Kidney epithelial cell (primary cell): ENCODE measurements around the gene SMCHD1. TPM values are rescaled to one million over a fixed set of nuclear protein-coding genes. Genes with fewer than 3 reads are reported as not detected.

Experiments
- DNase-seq: peaks from one replicate; pipeline ENCODE4 v3.0.0-alpha.2; 2010; ENCODE audit warnings: low read depth
- H3K27me3 ChIP-seq: 2 replicates; pipeline ENCODE4 v1.6.0; 2011; ENCODE audit warnings: low read length; ENCODE audit not compliant: control insufficient read depth, insufficient read depth
- H3K36me3 ChIP-seq: 2 replicates; pipeline ENCODE4 v1.5.1; 2011; ENCODE audit warnings: low read length; ENCODE audit not compliant: control insufficient read depth, insufficient read depth
- H3K4me3 ChIP-seq: 2 replicates; pipeline ENCODE4 v1.5.1; 2011; ENCODE audit warnings: low read depth, mild to moderate bottlenecking, control low read depth, low read length
- total RNA-seq: library from RNA; depleted of rRNA; stranded (reverse); fragments of >200 nt; gene quantifications from 2 replicates; pipeline ENCODE4 v1.2.3, GENCODE V29; 2015
- TF ChIP-seq, protein P1 (sequence below): IDR thresholded peaks from 2 replicates; pipeline ENCODE4 v1.5.1; 2011; ENCODE audit warnings: mild to moderate bottlenecking, moderate library complexity, low read length, control low read depth, inconsistent platforms; ENCODE audit not compliant: insufficient read depth, poor library complexity, severe bottlenecking

Gene SMCHD1
- total RNA-seq, 1 donor from 2014 or later, result 28.0 TPM

DNA sequence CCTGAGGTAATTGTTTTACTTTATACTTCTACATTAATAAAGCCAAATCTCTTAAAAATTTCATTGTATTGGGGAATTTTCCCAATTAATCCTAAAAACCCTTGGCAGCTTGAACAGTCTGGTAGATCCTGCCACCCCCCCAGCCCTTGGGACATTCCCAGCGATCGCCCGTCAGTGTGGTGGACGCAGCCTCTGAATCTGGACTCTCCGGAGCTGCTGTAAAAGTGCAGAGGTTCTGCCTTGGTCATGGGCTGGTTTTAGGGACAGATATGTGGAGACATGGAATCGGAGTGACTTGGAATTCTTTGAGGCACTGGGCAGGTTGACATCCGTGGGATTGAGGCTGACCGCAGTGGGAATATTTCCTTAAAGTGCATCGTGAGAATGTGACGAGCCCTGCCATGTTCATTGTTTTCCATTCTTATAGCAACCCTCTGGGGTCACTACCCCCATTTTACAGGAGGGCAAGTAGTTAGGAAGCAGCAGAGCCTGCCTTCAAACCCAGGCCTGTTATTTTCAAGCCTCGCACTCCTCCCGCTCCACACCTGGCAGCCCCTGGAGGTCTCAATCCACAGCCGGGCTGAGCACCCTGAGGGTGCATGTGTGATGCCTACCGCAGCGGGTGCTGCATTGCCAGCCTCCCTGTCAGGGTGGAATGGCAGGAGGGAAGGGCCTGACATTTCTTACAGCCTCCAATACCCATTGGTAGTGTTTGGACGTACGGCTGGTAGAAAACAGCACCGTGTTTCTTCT is 197.8 kb downstream of the SMCHD1 start:
- H3K36me3 ChIP-seq, result no peaks in the 10 kb centered on the region
- no peak for DNase-seq
- TF ChIP-seq, protein P1, sequence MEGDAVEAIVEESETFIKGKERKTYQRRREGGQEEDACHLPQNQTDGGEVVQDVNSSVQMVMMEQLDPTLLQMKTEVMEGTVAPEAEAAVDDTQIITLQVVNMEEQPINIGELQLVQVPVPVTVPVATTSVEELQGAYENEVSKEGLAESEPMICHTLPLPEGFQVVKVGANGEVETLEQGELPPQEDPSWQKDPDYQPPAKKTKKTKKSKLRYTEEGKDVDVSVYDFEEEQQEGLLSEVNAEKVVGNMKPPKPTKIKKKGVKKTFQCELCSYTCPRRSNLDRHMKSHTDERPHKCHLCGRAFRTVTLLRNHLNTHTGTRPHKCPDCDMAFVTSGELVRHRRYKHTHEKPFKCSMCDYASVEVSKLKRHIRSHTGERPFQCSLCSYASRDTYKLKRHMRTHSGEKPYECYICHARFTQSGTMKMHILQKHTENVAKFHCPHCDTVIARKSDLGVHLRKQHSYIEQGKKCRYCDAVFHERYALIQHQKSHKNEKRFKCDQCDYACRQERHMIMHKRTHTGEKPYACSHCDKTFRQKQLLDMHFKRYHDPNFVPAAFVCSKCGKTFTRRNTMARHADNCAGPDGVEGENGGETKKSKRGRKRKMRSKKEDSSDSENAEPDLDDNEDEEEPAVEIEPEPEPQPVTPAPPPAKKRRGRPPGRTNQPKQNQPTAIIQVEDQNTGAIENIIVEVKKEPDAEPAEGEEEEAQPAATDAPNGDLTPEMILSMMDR, result no peak
- peaks cover 9% of the 10 kb centered on the region for H3K27me3 ChIP-seq
- H3K4me3 ChIP-seq, result no peak overlapping the region

DNA sequence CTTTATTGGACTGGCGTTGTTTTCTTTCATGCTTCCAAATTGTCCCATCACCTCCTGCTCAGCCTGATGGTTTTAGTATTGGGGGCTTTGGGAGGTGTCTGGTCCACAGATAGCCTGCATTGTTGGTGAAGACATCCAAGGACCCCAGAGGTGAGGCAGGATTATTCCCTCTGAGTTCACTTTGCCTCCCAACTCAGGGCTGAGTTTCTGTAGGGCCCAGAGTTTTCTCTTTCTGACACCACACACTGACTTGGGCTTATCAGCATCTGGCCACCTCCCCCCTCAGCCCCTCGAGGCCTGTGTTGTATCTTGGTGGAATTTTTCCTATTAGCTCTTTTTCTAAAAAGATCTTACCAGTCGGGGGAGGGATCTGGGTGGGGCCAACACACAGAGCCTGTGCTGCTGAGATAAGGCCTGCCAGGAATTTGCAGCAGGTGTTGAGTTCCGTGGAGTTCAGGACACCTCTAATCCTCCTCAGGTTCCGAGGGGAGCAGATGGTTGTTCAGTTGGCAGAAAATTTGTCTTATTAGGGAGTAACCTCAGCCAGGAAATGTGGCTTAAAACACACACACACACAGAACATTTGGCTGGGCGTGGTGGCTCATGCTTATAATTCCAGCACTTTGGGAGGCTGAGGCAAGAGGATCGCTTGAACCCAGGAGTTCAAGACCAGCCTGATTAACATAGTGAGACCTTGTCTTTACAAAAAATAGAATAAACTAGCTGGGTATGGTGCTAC is 198.6 kb downstream of the SMCHD1 start:
- H3K27me3 ChIP-seq, result peaks cover 3% of the 10 kb centered on the region
- H3K4me3 ChIP-seq, result no peak overlapping the region
- DNase-seq, result no peak
- H3K36me3 ChIP-seq, result no peaks in the 10 kb centered on the region
- TF ChIP-seq, protein P1, result no peak

Other genes starting within 250 kb of the SMCHD1 start
- 7.9 and 11.0 TPM in 2 replicates for gene METTL4, start 84.2 kb upstream of the SMCHD1 start, total RNA-seq
- 4.4 and 5.2 TPM in 2 replicates for gene NDC80, start 84.2 kb upstream of the SMCHD1 start, total RNA-seq
- gene EMILIN2, start 191.3 kb downstream of the SMCHD1 start, total RNA-seq, result 27.0 and 41.6 TPM in 2 replicates